Raji (cell line): ENCODE measurements around the gene DOCK7.

Experiments
- POLR2A ChIP-seq: IDR thresholded peaks from 2 replicates; pipeline ENCODE4 v1.6.1; 2011; ENCODE audit warnings: low read depth, low read length, control low read depth; ENCODE audit not compliant: insufficient read depth

DOCK7 gene

GRCh38 chr1:62514746-62515423, 173.3 kb downstream of the DOCK7 start:
- no peak for TF ChIP-seq POLR2A

- no peak for TF ChIP-seq POLR2A
These were observed 175.2 kb downstream of the DOCK7 start for GRCh38 chr1:62513013-62513412.

GRCh38 chr1:62509028-62509427, 179.2 kb downstream of the DOCK7 start:
- no peak for TF ChIP-seq POLR2A

GRCh38 chr1:62508187-62508758, 179.9 kb downstream of the DOCK7 start:
- TF ChIP-seq POLR2A: no peak

GRCh38 chr1:62500210-62500609, 188.0 kb downstream of the DOCK7 start:
- TF ChIP-seq POLR2A: no peak

- no peak for TF ChIP-seq POLR2A
These were observed 194.0 kb downstream of the DOCK7 start for GRCh38 chr1:62494137-62494536.

GRCh38 chr1:62493656-62494055, 194.5 kb downstream of the DOCK7 start:
- no peak for TF ChIP-seq POLR2A

GRCh38 chr1:62492521-62492920, 195.7 kb downstream of the DOCK7 start:
- TF ChIP-seq POLR2A: no peak

GRCh38 chr1:62487956-62488355, 200.2 kb downstream of the DOCK7 start:
- no peak for TF ChIP-seq POLR2A

- TF ChIP-seq POLR2A: no peak
These were observed 203.2 kb downstream of the DOCK7 start for GRCh38 chr1:62484824-62485468.

GRCh38 chr1:62481681-62482080, 206.5 kb downstream of the DOCK7 start:
- TF ChIP-seq POLR2A: no peak

- TF ChIP-seq POLR2A: no peak
These were observed 211.5 kb downstream of the DOCK7 start for GRCh38 chr1:62476525-62477219.

GRCh38 chr1:62467092-62467491, 221.1 kb downstream of the DOCK7 start:
- no peak for TF ChIP-seq POLR2A

GRCh38 chr1:62462370-62462769, 225.8 kb downstream of the DOCK7 start:
- TF ChIP-seq POLR2A: no peak

GRCh38 chr1:62457955-62458354, 230.2 kb downstream of the DOCK7 start:
- no peak for TF ChIP-seq POLR2A

GRCh38 chr1:62452951-62453350, 235.2 kb downstream of the DOCK7 start:
- no peak for TF ChIP-seq POLR2A
